Measurements from ENCODE around the gene LIME1. TPM values are rescaled to one million over a fixed set of nuclear protein-coding genes. Genes with fewer than 3 reads are reported as not detected.

LIME1 gene
- total and polyA plus RNA-seq, 9 of the 15 experiments (the other 6 are each of a cell fraction or from before 2014, with no cell fraction given), result 0.11 to 17.1 (median 2.8) TPM; not detected in 2

GRCh38 chr20:63707558-63708300, 28.7 kb upstream of the LIME1 start, which contains the start of the genes ARFRP1 and ZGPAT (continued):
- no peak for TF ChIP-seq ZNF347 (CRISPR knock-in tag; IDR thresholded peaks at IDR 0.05; ENCODE audit: low read depth)
- TF ChIP-seq ELK1 (CRISPR knock-in tag; IDR thresholded peaks at IDR 0.05), result no peak; the same call in 1 of the 2 replicates
- TF ChIP-seq KLF1 (tag; IDR thresholded peaks at IDR 0.05), result peak; percentile 66; the same call in 1 of the 2 replicates
- TF ChIP-seq PHTF2 (CRISPR knock-in tag; IDR thresholded peaks at IDR 0.05), result no peak
- no peak for TF ChIP-seq ZNF780A (CRISPR knock-in tag; IDR thresholded peaks at IDR 0.05)
- TF ChIP-seq KLF13 (tag; IDR thresholded peaks at IDR 0.05; ENCODE audit: borderline replicate concordance, low read depth), result peak; percentile 27; the same call in 1 of the 2 replicates
- no peak for TF ChIP-seq ZNF318 (IDR thresholded peaks at IDR 0.05; ENCODE audit: borderline replicate concordance in 1 of 2, low read depth in 1 of 2)
- peak; percentile 98 for TF ChIP-seq ESRRA (IDR thresholded peaks at IDR 0.05; ENCODE audit: borderline replicate concordance, low read depth)
- TF ChIP-seq ZBTB8A (IDR thresholded peaks at IDR 0.05; ENCODE audit: partially characterized antibody), result no peak
- TF ChIP-seq, protein P1, sequence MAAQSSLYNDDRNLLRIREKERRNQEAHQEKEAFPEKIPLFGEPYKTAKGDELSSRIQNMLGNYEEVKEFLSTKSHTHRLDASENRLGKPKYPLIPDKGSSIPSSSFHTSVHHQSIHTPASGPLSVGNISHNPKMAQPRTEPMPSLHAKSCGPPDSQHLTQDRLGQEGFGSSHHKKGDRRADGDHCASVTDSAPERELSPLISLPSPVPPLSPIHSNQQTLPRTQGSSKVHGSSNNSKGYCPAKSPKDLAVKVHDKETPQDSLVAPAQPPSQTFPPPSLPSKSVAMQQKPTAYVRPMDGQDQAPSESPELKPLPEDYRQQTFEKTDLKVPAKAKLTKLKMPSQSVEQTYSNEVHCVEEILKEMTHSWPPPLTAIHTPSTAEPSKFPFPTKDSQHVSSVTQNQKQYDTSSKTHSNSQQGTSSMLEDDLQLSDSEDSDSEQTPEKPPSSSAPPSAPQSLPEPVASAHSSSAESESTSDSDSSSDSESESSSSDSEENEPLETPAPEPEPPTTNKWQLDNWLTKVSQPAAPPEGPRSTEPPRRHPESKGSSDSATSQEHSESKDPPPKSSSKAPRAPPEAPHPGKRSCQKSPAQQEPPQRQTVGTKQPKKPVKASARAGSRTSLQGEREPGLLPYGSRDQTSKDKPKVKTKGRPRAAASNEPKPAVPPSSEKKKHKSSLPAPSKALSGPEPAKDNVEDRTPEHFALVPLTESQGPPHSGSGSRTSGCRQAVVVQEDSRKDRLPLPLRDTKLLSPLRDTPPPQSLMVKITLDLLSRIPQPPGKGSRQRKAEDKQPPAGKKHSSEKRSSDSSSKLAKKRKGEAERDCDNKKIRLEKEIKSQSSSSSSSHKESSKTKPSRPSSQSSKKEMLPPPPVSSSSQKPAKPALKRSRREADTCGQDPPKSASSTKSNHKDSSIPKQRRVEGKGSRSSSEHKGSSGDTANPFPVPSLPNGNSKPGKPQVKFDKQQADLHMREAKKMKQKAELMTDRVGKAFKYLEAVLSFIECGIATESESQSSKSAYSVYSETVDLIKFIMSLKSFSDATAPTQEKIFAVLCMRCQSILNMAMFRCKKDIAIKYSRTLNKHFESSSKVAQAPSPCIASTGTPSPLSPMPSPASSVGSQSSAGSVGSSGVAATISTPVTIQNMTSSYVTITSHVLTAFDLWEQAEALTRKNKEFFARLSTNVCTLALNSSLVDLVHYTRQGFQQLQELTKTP (IDR thresholded peaks at IDR 0.05; ENCODE audit: low read depth in 1 of 2, partially characterized antibody in 2 of 2), result peak in 1 of 2 experiments; percentile 93
- TF ChIP-seq ZKSCAN8 (CRISPR knock-in tag; IDR thresholded peaks at IDR 0.05), result no peak
- no peak for TF ChIP-seq KLF16 (IDR thresholded peaks at IDR 0.05)
- no peak for TF ChIP-seq DPF2 (IDR thresholded peaks at IDR 0.05)
- TF ChIP-seq MCM7 (IDR thresholded peaks at IDR 0.05), result no peak
